PFSK-1 (cell line): ENCODE results near the gene LY9.

Experiments
- POLR2AphosphoS5 ChIP-seq: IDR thresholded peaks from 2 replicates; pipeline ENCODE4 v1.6.1; 2012; ENCODE audit warnings: low read depth, mild to moderate bottlenecking, control low read depth, low read length, moderate library complexity
- SIN3A ChIP-seq: IDR thresholded peaks from 2 replicates; pipeline ENCODE4 v1.6.1; 2012; ENCODE audit warnings: mild to moderate bottlenecking, low read length, moderate library complexity, borderline replicate concordance; ENCODE audit not compliant: insufficient read depth

GRCh38 chr1:160759740-160760139, 36.2 kb upstream of the LY9 start:
- no peak for TF ChIP-seq SIN3A
- TF ChIP-seq POLR2AphosphoS5: no peak
